ENCODE measurements around the gene STAMBP. TPM values are rescaled to one million over a fixed set of nuclear protein-coding genes. Genes with fewer than 3 reads are reported as not detected.

The STAMBP gene
- total and polyA plus RNA-seq, 8 donors, result 22.6 to 84.9 (median 33.1) TPM

DNA sequence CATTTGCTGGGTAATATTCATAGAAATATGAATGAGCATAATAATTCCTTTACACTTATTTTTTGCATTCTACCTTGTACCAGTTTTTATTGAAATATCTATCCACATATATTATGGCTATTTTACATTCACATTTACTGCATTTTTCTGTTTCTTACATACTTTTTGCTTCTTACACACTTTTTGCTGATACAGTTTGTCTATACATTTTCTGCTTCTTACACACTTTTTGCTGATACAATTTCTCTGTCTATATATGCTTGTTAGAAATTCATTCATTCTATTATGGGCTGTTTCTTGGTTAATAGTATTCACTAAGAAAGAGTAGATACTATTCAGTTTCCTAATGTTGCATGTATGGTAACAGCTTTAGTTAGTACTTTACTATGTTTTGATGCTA, 16.9 kb upstream of the STAMBP start:
- TF ChIP-seq POLR2AphosphoS5 (IDR thresholded peaks at IDR 0.05) (no peak), POLR2A (IDR thresholded peaks at IDR 0.05) (no peak), EP300 (IDR thresholded peaks at IDR 0.05) (no peak)
- TF ChIP-seq, protein P1, sequence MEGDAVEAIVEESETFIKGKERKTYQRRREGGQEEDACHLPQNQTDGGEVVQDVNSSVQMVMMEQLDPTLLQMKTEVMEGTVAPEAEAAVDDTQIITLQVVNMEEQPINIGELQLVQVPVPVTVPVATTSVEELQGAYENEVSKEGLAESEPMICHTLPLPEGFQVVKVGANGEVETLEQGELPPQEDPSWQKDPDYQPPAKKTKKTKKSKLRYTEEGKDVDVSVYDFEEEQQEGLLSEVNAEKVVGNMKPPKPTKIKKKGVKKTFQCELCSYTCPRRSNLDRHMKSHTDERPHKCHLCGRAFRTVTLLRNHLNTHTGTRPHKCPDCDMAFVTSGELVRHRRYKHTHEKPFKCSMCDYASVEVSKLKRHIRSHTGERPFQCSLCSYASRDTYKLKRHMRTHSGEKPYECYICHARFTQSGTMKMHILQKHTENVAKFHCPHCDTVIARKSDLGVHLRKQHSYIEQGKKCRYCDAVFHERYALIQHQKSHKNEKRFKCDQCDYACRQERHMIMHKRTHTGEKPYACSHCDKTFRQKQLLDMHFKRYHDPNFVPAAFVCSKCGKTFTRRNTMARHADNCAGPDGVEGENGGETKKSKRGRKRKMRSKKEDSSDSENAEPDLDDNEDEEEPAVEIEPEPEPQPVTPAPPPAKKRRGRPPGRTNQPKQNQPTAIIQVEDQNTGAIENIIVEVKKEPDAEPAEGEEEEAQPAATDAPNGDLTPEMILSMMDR (IDR thresholded peaks at IDR 0.05), result no peak
- Histone ChIP-seq H3K4me3 (no peak overlapping the region), H3K36me3 (no peaks in the 10 kb centered on the region), H3K27me3 (peaks cover 0 to 7% (median 0%) of the 10 kb centered on the region in 3 donors), H3K27ac (no peak overlapping the region), H3K4me1 (no peaks in the 10 kb centered on the region), H3K9me3 (no peaks in the 10 kb centered on the region)
- intact Hi-C loops (cut with DNase I; ENCODE audit: low total_unique reads), result no loop called here
- DNase-seq, result no peak

DNA sequence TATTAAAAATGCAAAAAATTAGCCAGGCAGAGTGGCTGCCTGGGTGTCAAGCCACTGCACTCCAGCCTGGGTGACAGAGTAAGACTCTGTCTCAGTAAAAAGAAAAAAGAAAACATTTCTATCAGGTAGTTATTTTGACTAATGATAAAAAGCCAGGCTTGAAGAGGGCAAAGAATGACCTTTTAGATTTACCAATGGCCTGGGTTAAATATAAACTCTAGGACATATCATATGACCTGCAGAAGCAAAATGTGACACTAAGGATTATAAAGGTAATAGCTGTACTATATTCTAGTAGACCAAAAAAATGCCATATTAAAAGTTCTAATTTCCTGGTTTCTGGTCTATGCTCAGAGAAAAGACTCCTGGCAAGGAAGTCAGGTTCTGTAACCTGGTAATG, 16.1 kb upstream of the STAMBP start:
- Histone ChIP-seq H3K4me3 (no peak overlapping the region), H3K36me3 (no peaks in the 10 kb centered on the region), H3K27me3 (peaks cover 0 to 8% (median 0%) of the 10 kb centered on the region in 3 donors), H3K4me1 (no peaks in the 10 kb centered on the region), H3K9me3 (no peaks in the 10 kb centered on the region), H3K27ac (no peak overlapping the region)
- no peak for DNase-seq
- intact Hi-C loops (cut with DNase I; ENCODE audit: low total_unique reads), result no loop called here
- TF ChIP-seq POLR2AphosphoS5 (IDR thresholded peaks at IDR 0.05) (no peak), POLR2A (IDR thresholded peaks at IDR 0.05) (no peak), EP300 (IDR thresholded peaks at IDR 0.05) (no peak)
- TF ChIP-seq, protein P1 (IDR thresholded peaks at IDR 0.05), result no peak

DNA sequence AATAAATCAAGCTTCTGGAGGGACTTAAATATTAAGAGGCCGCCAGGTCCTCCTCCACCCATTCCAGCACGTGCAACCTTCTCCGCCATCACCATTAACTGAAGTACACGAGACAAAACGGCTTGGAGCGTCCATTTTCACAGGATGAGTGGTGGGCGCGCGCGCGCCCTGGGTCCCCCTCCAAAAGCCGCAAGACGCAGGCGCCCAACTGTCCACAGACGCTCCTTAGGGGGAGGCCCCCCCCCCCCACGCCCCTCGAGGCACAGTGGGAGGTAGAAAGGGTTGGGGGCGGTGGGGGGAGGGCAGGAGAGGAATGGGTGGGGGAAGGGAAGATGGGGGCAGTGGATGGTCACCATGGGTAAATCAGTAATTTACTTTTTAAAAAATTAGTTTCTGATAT, 10.5 kb upstream of the STAMBP start:
- no peaks in the 10 kb centered on the region for H3K36me3 ChIP-seq
- H3K9me3 ChIP-seq, result no peaks in the 10 kb centered on the region
- intact Hi-C loops (cut with DNase I; ENCODE audit: low total_unique reads), result no loop called here
- H3K4me3 ChIP-seq, result no peak overlapping the region
- DNase-seq, result no peak
- no peak overlapping the region for H3K27ac ChIP-seq
- 82 to 87% (median 86%) methylated on average over 18 of the region's 18 CpGs for WGBS, 5 donors
- peaks cover 0 to 17% (median 0%) of the 10 kb centered on the region in 3 donors for H3K27me3 ChIP-seq
- no peak for TF ChIP-seq POLR2A (IDR thresholded peaks at IDR 0.05)
- TF ChIP-seq, protein P1 (IDR thresholded peaks at IDR 0.05), result no peak
- no peak for TF ChIP-seq EP300 (IDR thresholded peaks at IDR 0.05)
- TF ChIP-seq POLR2AphosphoS5 (IDR thresholded peaks at IDR 0.05), result no peak
- H3K4me1 ChIP-seq, result no peaks in the 10 kb centered on the region

DNA sequence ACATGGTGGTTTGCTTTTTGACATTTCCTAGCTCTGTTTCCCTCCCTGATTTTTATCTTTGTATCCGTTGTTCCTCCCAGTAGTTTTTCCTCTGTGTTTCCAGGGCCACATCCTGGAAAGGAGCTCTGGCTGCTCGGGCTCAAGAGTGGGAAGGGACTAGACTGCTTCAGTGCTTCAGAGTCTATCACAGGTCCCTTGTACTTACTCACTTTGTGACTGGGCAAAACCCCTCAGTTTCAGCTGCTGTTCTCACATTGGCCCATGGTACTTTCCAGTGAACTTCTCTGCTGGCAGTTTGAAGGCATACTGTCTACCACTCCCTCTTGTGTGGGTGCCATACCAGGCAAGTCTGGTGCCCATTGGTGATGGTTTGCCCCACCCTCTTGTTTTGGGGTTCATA, 7.5 kb upstream of the STAMBP start:
- H3K27ac ChIP-seq, result no peak overlapping the region
- peaks cover 0 to 10% (median 0%) of the 10 kb centered on the region in 3 donors for H3K27me3 ChIP-seq
- WGBS, 5 donors, result 14 to 31% (median 22%) methylated on average over 2 of the region's 2 CpGs
- H3K4me1 ChIP-seq, result peaks cover 0 to 4% (median 0%) of the 10 kb centered on the region in 4 donors
- H3K36me3 ChIP-seq, result no peaks in the 10 kb centered on the region
- H3K4me3 ChIP-seq, result no peak overlapping the region
- intact Hi-C loops (cut with DNase I; ENCODE audit: low total_unique reads), result loop anchor here (10.0 kb wide), 2 partner anchors 324 to 514 kb away; partner anchors contain the start of gene BOLA3
- H3K9me3 ChIP-seq, result no peaks in the 10 kb centered on the region
- TF ChIP-seq EP300 (IDR thresholded peaks at IDR 0.05) (no peak), POLR2AphosphoS5 (IDR thresholded peaks at IDR 0.05) (no peak), POLR2A (IDR thresholded peaks at IDR 0.05) (no peak)
- TF ChIP-seq, protein P1 (IDR thresholded peaks at IDR 0.05), result no peak
- no peak for DNase-seq
